ENCODE data around the gene ATXN1. TPM values are rescaled to one million over a fixed set of nuclear protein-coding genes. Genes with fewer than 3 reads are reported as not detected.
"Not testable (repeated sequence)": the region's sequence is repeated elsewhere in the genome, so short reads cannot be mapped to it uniquely, and the experiment has no call there.

Gene ATXN1
- total RNA-seq, 1 donor from 2014 or later: 64.5 TPM

DNA sequence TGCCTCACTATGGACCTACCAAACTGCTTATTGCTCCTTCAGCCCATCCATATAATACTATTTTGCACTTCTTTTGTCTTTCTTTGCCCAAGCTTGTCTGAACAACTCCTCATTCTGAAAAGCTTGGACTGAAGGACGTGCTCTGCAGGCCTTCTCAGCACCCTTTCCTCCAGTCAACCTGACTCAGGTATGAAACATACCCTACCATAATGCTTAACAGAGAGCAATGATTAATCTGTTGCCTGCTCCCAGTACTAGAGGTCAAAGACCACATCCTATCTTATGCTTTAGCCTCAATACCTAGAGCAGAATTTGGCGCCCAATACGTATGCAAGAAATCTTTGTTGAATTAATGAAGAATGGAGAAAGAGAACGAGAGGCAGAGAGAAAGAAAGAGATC lies 55.2 kb downstream of the ATXN1 start:
- H3K9me3 Mint-ChIP-seq (ENCODE audit: low read depth): no peaks in the 10 kb centered on the region
- no peaks in the 10 kb centered on the region for H3K36me3 Mint-ChIP-seq (ENCODE audit: low read depth)
- no peak overlapping the region for H3K4me3 Mint-ChIP-seq (ENCODE audit: unreplicated experiment)
- TF ChIP-seq CTCF (IDR thresholded peaks at IDR 0.05): no peak
- peaks cover 41% of the 10 kb centered on the region for H3K4me1 Mint-ChIP-seq (ENCODE audit: low read depth)
- H3K27me3 Mint-ChIP-seq (ENCODE audit: low read depth): no peaks in the 10 kb centered on the region
- no peak for DNase-seq (ENCODE audit: low spot score)
- H3K27ac Mint-ChIP-seq (ENCODE audit: unreplicated experiment): peak overlapping the region; percentile 62

DNA sequence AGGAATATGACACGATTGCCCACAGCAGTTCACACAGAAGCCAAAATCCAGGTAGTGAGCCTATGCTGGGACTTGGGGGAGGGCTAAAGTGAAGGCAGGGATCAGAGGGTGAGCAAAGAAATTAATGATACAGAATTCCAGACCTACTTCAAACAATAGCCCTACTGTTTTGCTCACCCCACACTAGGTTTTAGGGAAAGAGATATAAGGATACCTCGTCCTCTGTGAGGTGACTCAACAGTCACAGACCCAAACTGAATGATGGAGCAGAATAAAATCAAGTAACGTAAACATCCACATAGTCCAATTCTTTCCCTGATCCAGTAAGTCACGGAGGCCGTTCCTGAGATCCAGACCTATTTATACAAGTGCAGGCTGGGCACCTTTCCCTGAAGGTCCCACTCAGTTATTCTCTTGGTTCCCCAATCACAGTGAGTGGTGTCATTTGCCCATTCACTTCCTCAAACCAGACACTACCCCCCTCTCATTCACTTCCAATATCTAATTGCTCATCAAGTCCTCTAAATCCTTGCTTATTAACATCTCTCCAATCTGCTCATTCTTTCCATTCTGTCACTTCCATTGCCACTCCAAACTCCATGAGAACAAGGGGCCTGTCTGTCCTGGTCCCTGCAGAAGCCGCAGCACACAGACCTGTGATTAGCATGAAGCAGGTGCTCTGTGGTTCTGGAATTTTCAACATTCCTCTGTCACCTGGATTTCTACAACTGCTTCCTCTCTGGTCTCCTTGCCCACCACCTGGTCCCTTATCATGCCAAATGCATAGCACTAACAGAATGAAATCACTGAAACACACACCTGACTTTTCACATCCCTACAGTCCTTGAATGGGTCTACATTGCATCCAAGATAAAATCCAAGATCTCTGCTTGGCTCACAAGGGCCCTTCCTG lies 55.9 kb downstream of the ATXN1 start:
- Mint-ChIP-seq H3K36me3 (ENCODE audit: low read depth) (no peaks in the 10 kb centered on the region), H3K27me3 (ENCODE audit: low read depth) (no peaks in the 10 kb centered on the region), H3K27ac (ENCODE audit: unreplicated experiment) (peak overlapping the region; percentile 86), H3K4me3 (ENCODE audit: unreplicated experiment) (no peak overlapping the region), H3K9me3 (ENCODE audit: low read depth) (no peaks in the 10 kb centered on the region), H3K4me1 (ENCODE audit: low read depth) (peaks cover 48% of the 10 kb centered on the region)
- no peak for TF ChIP-seq CTCF (IDR thresholded peaks at IDR 0.05)
- DNase-seq (ENCODE audit: low spot score): no peak

DNA sequence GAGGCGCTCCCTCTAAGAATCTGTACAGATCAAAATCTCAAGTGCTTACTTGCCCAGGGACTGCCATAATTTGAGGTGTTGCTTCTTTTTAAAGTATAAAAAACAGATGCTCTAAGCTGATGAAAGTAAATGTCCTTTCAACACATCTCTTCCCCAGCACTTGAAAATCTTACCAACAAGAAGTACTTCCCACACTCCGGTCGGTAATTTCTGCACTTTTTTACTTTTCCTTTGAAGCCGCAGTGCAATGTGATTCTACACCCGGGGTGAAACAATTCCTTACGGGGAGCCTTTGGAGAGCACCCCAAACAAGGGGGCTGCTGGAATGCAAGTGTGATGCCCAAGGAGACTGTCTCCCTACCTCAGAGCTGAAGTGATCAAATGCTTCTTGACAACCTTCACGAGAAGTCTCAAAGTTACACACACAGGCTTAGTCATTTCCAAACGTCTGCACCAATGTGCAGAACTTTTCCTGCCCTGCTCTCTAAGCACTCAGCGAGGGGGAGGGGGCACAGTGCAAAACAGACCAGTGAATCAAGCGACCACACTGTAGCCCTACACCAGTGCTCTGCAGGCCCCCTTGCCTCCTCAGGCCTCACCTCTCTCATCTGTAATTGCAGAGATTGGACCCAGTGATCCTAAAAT lies 56.7 kb downstream of the ATXN1 start:
- H3K27ac Mint-ChIP-seq (ENCODE audit: unreplicated experiment): peak overlapping the region; percentile 86
- DNase-seq (ENCODE audit: low spot score): no peak
- peaks cover 56% of the 10 kb centered on the region for H3K4me1 Mint-ChIP-seq (ENCODE audit: low read depth)
- peak overlapping the region; percentile 61 for H3K4me3 Mint-ChIP-seq (ENCODE audit: unreplicated experiment)
- H3K36me3 Mint-ChIP-seq (ENCODE audit: low read depth): no peaks in the 10 kb centered on the region
- TF ChIP-seq CTCF (IDR thresholded peaks at IDR 0.05): no peak
- no peaks in the 10 kb centered on the region for H3K27me3 Mint-ChIP-seq (ENCODE audit: low read depth)
- H3K9me3 Mint-ChIP-seq (ENCODE audit: low read depth): no peaks in the 10 kb centered on the region

GRCh38 chr6:16702627-16703378 lies 58.5 kb downstream of the ATXN1 start:
- not testable (repeated sequence) for H3K9me3 Mint-ChIP-seq (ENCODE audit: low read depth); H3K27ac Mint-ChIP-seq (ENCODE audit: unreplicated experiment); H3K27me3 Mint-ChIP-seq (ENCODE audit: low read depth); H3K36me3 Mint-ChIP-seq (ENCODE audit: low read depth); H3K4me3 Mint-ChIP-seq (ENCODE audit: unreplicated experiment); DNase-seq (ENCODE audit: low spot score)
- H3K4me1 Mint-ChIP-seq (ENCODE audit: low read depth): peaks cover 72% of the 10 kb centered on the region

- H3K27me3 Mint-ChIP-seq (ENCODE audit: low read depth): no peaks in the 10 kb centered on the region
- peak overlapping the region; percentile 73 for H3K27ac Mint-ChIP-seq (ENCODE audit: unreplicated experiment)
- H3K4me3 Mint-ChIP-seq (ENCODE audit: unreplicated experiment): no peak overlapping the region
- H3K9me3 Mint-ChIP-seq (ENCODE audit: low read depth): no peaks in the 10 kb centered on the region
- peaks cover 67% of the 10 kb centered on the region for H3K4me1 Mint-ChIP-seq (ENCODE audit: low read depth)
- no peak for TF ChIP-seq CTCF (IDR thresholded peaks at IDR 0.05)
- DNase-seq (ENCODE audit: low spot score): no peak
- H3K36me3 Mint-ChIP-seq (ENCODE audit: low read depth): no peaks in the 10 kb centered on the region
These were observed 60.4 kb downstream of the ATXN1 start for GRCh38 chr6:16700916-16701234.

Data from chondrocyte (in vitro differentiated cells).